CD8-positive, alpha-beta memory T cell (primary cell): ENCODE data around the gene DISC1. TPM values are rescaled to one million over a fixed set of nuclear protein-coding genes. Genes with fewer than 3 reads are reported as not detected.

Experiments
- CTCF ChIA-PET: fragments of 350-600 bp; sonication (Branson Sonifier 250); formaldehyde crosslinking; loops from one replicate; lab custom pipeline; 2021; ENCODE audit warnings: antibody characterized with exemption; lab: Charles Lee
- POLR2A ChIA-PET: fragments of 350-600 bp; sonication (Branson Sonifier 250); formaldehyde crosslinking; loops from one replicate; lab custom pipeline; 2021; ENCODE audit warnings: antibody characterized with exemption; lab: Charles Lee
- DNase-seq, 5 donors: peaks; one replicate each; pipeline versions ENCODE4 v3.0.0 to v3.0.0-alpha.2; 2020 to 2022; ENCODE audit warnings: mixed read lengths in 1 of 5
- H3K27ac ChIP-seq: one replicate; pipeline ENCODE4 v1.7.0; 2013; ENCODE audit warnings: low read depth, mild to moderate bottlenecking, low read length, moderate library complexity
- H3K27me3 ChIP-seq: 2 replicates; pipeline ENCODE4 v1.7.0; 2013; ENCODE audit warnings: low read length, mild to moderate bottlenecking; ENCODE audit not compliant: insufficient read depth, poor library complexity, severe bottlenecking
- H3K36me3 ChIP-seq: 2 replicates; pipeline ENCODE4 v1.7.0; 2013; ENCODE audit warnings: mild to moderate bottlenecking, low read length, moderate library complexity; ENCODE audit not compliant: insufficient read depth
- H3K4me1 ChIP-seq: 2 replicates; pipeline ENCODE4 v1.7.0; 2013; ENCODE audit warnings: mild to moderate bottlenecking, low read length, moderate library complexity; ENCODE audit not compliant: insufficient read depth
- H3K4me3 ChIP-seq: 2 replicates; pipeline ENCODE4 v1.7.0; 2013; ENCODE audit warnings: mild to moderate bottlenecking, low read length
- H3K9me3 ChIP-seq: 2 replicates; pipeline ENCODE4 v1.7.0; 2013; ENCODE audit warnings: mild to moderate bottlenecking, low read length
- H3K27ac Mint-ChIP-seq, 8 donors: one replicate each; pipeline ENCODE4 v1.8.0; 2020 to 2021; ENCODE audit warnings: mixed read lengths in 8 of 8, mild to moderate bottlenecking in 6 of 8, inconsistent platforms in 3 of 8, moderate library complexity in 3 of 8
- H3K27me3 Mint-ChIP-seq, 2 donors: one replicate each; pipeline ENCODE4 v1.8.0; 2020 to 2021; ENCODE audit warnings: mixed read lengths in 2 of 2, mild to moderate bottlenecking in 1 of 2, moderate library complexity in 1 of 2
- H3K36me3 Mint-ChIP-seq, 3 donors: one replicate each; pipeline ENCODE4 v1.8.0; 2020 to 2021; ENCODE audit warnings: mixed read lengths in 3 of 3, inconsistent platforms in 1 of 3, mild to moderate bottlenecking in 1 of 3
- H3K4me1 Mint-ChIP-seq, 3 donors: one replicate each; pipeline ENCODE4 v1.8.0; 2020 to 2021; ENCODE audit warnings: mixed read lengths in 3 of 3, inconsistent platforms in 1 of 3, mild to moderate bottlenecking in 1 of 3
- H3K4me3 Mint-ChIP-seq, 7 donors: one replicate each; pipeline ENCODE4 v1.8.0; 2020 to 2021; ENCODE audit warnings: mixed read lengths in 7 of 7, mild to moderate bottlenecking in 6 of 7, moderate library complexity in 4 of 7, inconsistent platforms in 2 of 7
- H3K9me3 Mint-ChIP-seq, 5 donors: one replicate each; pipeline ENCODE4 v1.8.0; 2020 to 2022; ENCODE audit warnings: mixed read lengths in 5 of 5, mild to moderate bottlenecking in 3 of 5, moderate library complexity in 2 of 5, inconsistent platforms in 1 of 5
- polyA plus RNA-seq: library from polyadenylated mRNA; unstranded; fragments of 300-500 nt; fragmentation: Illumina TruSeq; gene quantifications from one replicate; pipeline ENCODE4 v1.2.3, GENCODE V29; 2021
- total RNA-seq, 2 experiments: library from RNA; stranded (reverse); gene quantifications; one replicate each; pipeline ENCODE4 v1.2.3, GENCODE V29; 2021

DISC1 gene
- total and polyA plus RNA-seq, 3 experiments from 2014 or later, result 0.60 to 2.4 (median 1.0) TPM

GRCh38 chr1:231793893-231794292 lies 167.3 kb downstream of the DISC1 start:
- H3K9me3 ChIP-seq, result no peaks in the 10 kb centered on the region
- H3K27ac Mint-ChIP-seq, result peak overlapping the region in 1 of 8 donors; percentile 54
- no peaks in the 10 kb centered on the region for H3K4me1 Mint-ChIP-seq
- peaks cover 0 to 3% of the 10 kb centered on the region in 2 donors for H3K27me3 Mint-ChIP-seq
- no peaks in the 10 kb centered on the region for H3K27me3 ChIP-seq
- H3K4me1 ChIP-seq, result no peaks in the 10 kb centered on the region
- H3K27ac ChIP-seq, result no peak overlapping the region
- no peaks in the 10 kb centered on the region for H3K36me3 ChIP-seq
- H3K4me3 Mint-ChIP-seq, result no peak overlapping the region
- no peak overlapping the region for H3K4me3 ChIP-seq
- ChIA-PET POLR2A (no interaction called here), CTCF (no interaction called here)
- H3K9me3 Mint-ChIP-seq, result peaks cover 0 to 2% (median 0%) of the 10 kb centered on the region in 5 donors
- no peak for DNase-seq
- peaks cover 0 to 7% (median 5%) of the 10 kb centered on the region in 3 donors for H3K36me3 Mint-ChIP-seq

- no peak for DNase-seq
- Mint-ChIP-seq H3K4me3 (no peak overlapping the region), H3K4me1 (no peaks in the 10 kb centered on the region), H3K9me3 (peaks cover 0 to 6% (median 4%) of the 10 kb centered on the region in 5 donors), H3K36me3 (peaks cover 4 to 6% (median 6%) of the 10 kb centered on the region in 3 donors), H3K27ac (peak overlapping the region in 1 of 8 donors; percentile 63), H3K27me3 (peaks cover 0 to 3% of the 10 kb centered on the region in 2 donors)
- Histone ChIP-seq H3K36me3 (no peaks in the 10 kb centered on the region), H3K4me1 (no peaks in the 10 kb centered on the region), H3K27me3 (no peaks in the 10 kb centered on the region), H3K27ac (no peak overlapping the region), H3K9me3 (no peaks in the 10 kb centered on the region), H3K4me3 (no peak overlapping the region)
- CTCF ChIA-PET, result no interaction called here
- POLR2A ChIA-PET, result no interaction called here
These were observed 169.6 kb downstream of the DISC1 start for GRCh38 chr1:231796141-231796540.

- peaks cover 8 to 16% (median 8%) of the 10 kb centered on the region in 3 donors for H3K36me3 Mint-ChIP-seq
- Histone ChIP-seq H3K27me3 (no peaks in the 10 kb centered on the region), H3K9me3 (no peaks in the 10 kb centered on the region), H3K27ac (no peak overlapping the region), H3K4me1 (no peaks in the 10 kb centered on the region), H3K36me3 (no peaks in the 10 kb centered on the region), H3K4me3 (no peak overlapping the region)
- ChIA-PET POLR2A (no interaction called here), CTCF (no interaction called here)
- H3K4me3 Mint-ChIP-seq, result no peak overlapping the region
- no peaks in the 10 kb centered on the region for H3K27me3 Mint-ChIP-seq
- no peaks in the 10 kb centered on the region for H3K4me1 Mint-ChIP-seq
- H3K9me3 Mint-ChIP-seq, result peaks cover 0 to 6% (median 4%) of the 10 kb centered on the region in 5 donors
- peak overlapping the region; percentile 23 to 95 (median 58) for H3K27ac Mint-ChIP-seq
- DNase-seq, result no peak
These were observed 172.9 kb downstream of the DISC1 start for GRCh38 chr1:231799363-231799986.

- ChIA-PET POLR2A (no interaction called here), CTCF (no interaction called here)
- Histone ChIP-seq H3K27me3 (no peaks in the 10 kb centered on the region), H3K9me3 (no peaks in the 10 kb centered on the region), H3K27ac (no peak overlapping the region), H3K4me1 (no peaks in the 10 kb centered on the region), H3K36me3 (no peaks in the 10 kb centered on the region), H3K4me3 (no peak overlapping the region)
- Mint-ChIP-seq H3K4me1 (no peaks in the 10 kb centered on the region), H3K27ac (peak overlapping the region in 6 of 8 donors; percentile 24 to 95 (median 66)), H3K27me3 (peaks cover 0 to 2% of the 10 kb centered on the region in 2 donors), H3K9me3 (peaks cover 0 to 6% (median 4%) of the 10 kb centered on the region in 5 donors), H3K4me3 (no peak overlapping the region), H3K36me3 (peaks cover 7 to 17% (median 8%) of the 10 kb centered on the region in 3 donors)
- DNase-seq, result no peak
These were observed 173.5 kb downstream of the DISC1 start for GRCh38 chr1:231800108-231800507.

- Histone ChIP-seq H3K27me3 (no peaks in the 10 kb centered on the region), H3K4me1 (no peaks in the 10 kb centered on the region), H3K9me3 (no peaks in the 10 kb centered on the region), H3K4me3 (no peak overlapping the region), H3K27ac (no peak overlapping the region), H3K36me3 (no peaks in the 10 kb centered on the region)
- H3K27me3 Mint-ChIP-seq, result peaks cover 0 to 2% of the 10 kb centered on the region in 2 donors
- no peak for DNase-seq
- H3K27ac Mint-ChIP-seq, result peak overlapping the region in 1 of 8 donors; percentile 23
- no peak overlapping the region for H3K4me3 Mint-ChIP-seq
- ChIA-PET POLR2A (no interaction called here), CTCF (no interaction called here)
- no peaks in the 10 kb centered on the region for H3K4me1 Mint-ChIP-seq
- peaks cover 5 to 14% (median 8%) of the 10 kb centered on the region in 3 donors for H3K36me3 Mint-ChIP-seq
- H3K9me3 Mint-ChIP-seq, result peaks cover 0 to 6% (median 4%) of the 10 kb centered on the region in 5 donors
These were observed 174.5 kb downstream of the DISC1 start for GRCh38 chr1:231801042-231801585.

GRCh38 chr1:231803353-231803752 lies 176.8 kb downstream of the DISC1 start:
- DNase-seq, result no peak
- H3K27me3 ChIP-seq, result no peaks in the 10 kb centered on the region
- Mint-ChIP-seq H3K27ac (no peak overlapping the region), H3K4me1 (no peaks in the 10 kb centered on the region), H3K4me3 (no peak overlapping the region), H3K9me3 (peaks cover 0 to 6% (median 3%) of the 10 kb centered on the region in 5 donors), H3K36me3 (peaks cover 5 to 14% (median 8%) of the 10 kb centered on the region in 3 donors), H3K27me3 (peaks cover 0 to 2% of the 10 kb centered on the region in 2 donors)
- ChIA-PET CTCF (no interaction called here), POLR2A (no interaction called here)
- H3K4me3 ChIP-seq, result no peak overlapping the region
- no peaks in the 10 kb centered on the region for H3K36me3 ChIP-seq
- H3K27ac ChIP-seq, result no peak overlapping the region
- no peaks in the 10 kb centered on the region for H3K9me3 ChIP-seq
- no peaks in the 10 kb centered on the region for H3K4me1 ChIP-seq

GRCh38 chr1:231806623-231807495 lies 180.3 kb downstream of the DISC1 start:
- Mint-ChIP-seq H3K4me3 (no peak overlapping the region), H3K36me3 (peaks cover 6 to 14% (median 13%) of the 10 kb centered on the region in 3 donors), H3K9me3 (no peaks in the 10 kb centered on the region), H3K27me3 (peaks cover 0 to 5% of the 10 kb centered on the region in 2 donors), H3K4me1 (no peaks in the 10 kb centered on the region), H3K27ac (no peak overlapping the region)
- POLR2A ChIA-PET, result no interaction called here
- H3K27ac ChIP-seq, result no peak overlapping the region
- no peaks in the 10 kb centered on the region for H3K4me1 ChIP-seq
- H3K27me3 ChIP-seq, result no peaks in the 10 kb centered on the region
- no peak overlapping the region for H3K4me3 ChIP-seq
- H3K36me3 ChIP-seq, result no peaks in the 10 kb centered on the region
- H3K9me3 ChIP-seq, result no peaks in the 10 kb centered on the region
- no peak for DNase-seq
- CTCF ChIA-PET, result interaction anchor here (1.1 to 1.4 kb wide), 2 partner anchors 8 to 50 kb away, joined by 3 read pairs; no protein-coding TSS in a partner anchor
